GM13977 (cell line): ENCODE results near the gene RASSF9.

Experiments
- DNase-seq: peaks from one replicate; pipeline ENCODE4 v3.0.0; 2012; ENCODE audit warnings: low spot score
- in situ Hi-C: fragments of 300-500 bp; cut with MboI; formaldehyde crosslinking; loops from one replicate; pipeline ENCODE4 v1.12.0; 2022; ENCODE audit warnings: low sequenced_read_pairs, low pct_unique_long_range_greater_than_20kb, mixed read lengths, inconsistent platforms; ENCODE audit not compliant: unreplicated experiment
- TF ChIP-seq, protein P1 (sequence below): IDR thresholded peaks from 2 replicates; pipeline ENCODE4 v1.5.1; 2012; ENCODE audit warnings: mild to moderate bottlenecking, control low read depth; ENCODE audit not compliant: insufficient read depth; ENCODE audit errors: extremely low read depth, missing control alignments

The RASSF9 gene

DNA sequence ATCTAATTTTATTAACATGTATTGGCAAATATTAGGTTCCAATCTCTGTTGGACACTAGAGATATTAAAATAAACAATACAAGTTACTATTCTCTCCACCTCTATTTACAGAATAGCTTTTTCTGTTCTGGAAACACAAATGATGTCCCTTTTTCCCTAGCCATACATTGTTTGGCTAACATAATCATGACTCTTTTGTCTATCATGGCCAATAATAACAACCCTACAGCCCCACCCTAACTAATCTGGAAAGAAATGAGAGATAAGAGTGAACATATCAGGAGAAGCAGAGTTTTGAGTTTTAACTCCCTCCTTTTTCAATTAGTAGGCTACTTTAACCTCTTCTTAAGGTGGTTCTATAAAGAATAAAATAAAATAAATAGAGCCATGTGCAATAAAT is 40.2 kb downstream of the RASSF9 start:
- TF ChIP-seq, protein P1, sequence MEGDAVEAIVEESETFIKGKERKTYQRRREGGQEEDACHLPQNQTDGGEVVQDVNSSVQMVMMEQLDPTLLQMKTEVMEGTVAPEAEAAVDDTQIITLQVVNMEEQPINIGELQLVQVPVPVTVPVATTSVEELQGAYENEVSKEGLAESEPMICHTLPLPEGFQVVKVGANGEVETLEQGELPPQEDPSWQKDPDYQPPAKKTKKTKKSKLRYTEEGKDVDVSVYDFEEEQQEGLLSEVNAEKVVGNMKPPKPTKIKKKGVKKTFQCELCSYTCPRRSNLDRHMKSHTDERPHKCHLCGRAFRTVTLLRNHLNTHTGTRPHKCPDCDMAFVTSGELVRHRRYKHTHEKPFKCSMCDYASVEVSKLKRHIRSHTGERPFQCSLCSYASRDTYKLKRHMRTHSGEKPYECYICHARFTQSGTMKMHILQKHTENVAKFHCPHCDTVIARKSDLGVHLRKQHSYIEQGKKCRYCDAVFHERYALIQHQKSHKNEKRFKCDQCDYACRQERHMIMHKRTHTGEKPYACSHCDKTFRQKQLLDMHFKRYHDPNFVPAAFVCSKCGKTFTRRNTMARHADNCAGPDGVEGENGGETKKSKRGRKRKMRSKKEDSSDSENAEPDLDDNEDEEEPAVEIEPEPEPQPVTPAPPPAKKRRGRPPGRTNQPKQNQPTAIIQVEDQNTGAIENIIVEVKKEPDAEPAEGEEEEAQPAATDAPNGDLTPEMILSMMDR, result no peak
- in situ Hi-C loops, result no loop called here
- no peak for DNase-seq

DNA sequence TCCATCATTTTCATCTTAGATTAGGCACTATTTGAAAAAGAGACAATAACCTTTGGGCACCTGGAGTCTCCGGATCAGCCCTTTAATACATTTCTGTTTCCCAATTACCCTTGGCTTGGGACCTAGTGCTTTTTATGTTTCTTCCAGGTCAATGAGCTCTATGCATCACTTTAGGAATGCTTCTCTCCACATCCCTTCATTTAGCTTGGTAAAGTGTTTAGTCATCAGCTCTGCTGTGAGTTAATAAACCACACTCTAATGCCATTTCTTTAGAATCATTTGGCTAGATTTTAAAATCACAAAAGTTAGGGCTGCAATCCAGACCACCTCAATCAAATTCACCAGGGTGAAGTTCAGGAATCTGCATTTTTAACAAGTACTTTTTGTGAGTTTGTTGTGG is 41.7 kb downstream of the RASSF9 start:
- no peak for DNase-seq
- TF ChIP-seq, protein P1, result no peak

DNA sequence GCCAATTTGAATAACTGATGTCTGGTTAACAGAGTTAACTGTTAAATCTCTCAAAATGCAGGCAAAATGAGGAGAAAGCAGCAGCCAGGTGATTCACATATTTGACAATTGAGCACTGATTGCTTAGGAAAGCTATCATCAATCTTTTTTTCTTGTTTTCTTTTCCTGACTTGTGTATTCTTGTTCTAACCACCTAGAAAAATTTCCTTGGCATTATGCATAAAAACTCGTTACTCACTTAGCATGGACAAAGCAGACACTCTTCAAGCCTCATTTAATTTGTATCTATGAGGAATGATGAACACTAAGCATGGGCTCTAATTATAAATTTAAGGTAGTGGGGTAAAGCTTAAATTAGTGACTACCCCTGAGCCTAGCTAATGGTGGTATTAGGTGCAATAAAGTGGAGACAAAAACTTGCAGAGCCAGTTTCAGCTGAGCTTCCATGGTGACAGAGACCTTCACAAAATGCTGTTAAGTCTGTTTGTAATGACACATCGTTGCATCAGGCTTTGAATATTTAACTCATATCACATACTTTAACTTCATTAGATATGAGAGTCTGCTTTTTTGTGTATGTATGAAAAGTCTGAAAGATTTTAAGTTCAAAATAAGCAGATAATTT is 52.0 kb downstream of the RASSF9 start:
- no peak for DNase-seq
- TF ChIP-seq, protein P1, result no peak
- in situ Hi-C loops, result no loop called here

More for the DNA sequence above, 41.7 kb downstream of the RASSF9 start:
- in situ Hi-C loops, result no loop called here

DNA sequence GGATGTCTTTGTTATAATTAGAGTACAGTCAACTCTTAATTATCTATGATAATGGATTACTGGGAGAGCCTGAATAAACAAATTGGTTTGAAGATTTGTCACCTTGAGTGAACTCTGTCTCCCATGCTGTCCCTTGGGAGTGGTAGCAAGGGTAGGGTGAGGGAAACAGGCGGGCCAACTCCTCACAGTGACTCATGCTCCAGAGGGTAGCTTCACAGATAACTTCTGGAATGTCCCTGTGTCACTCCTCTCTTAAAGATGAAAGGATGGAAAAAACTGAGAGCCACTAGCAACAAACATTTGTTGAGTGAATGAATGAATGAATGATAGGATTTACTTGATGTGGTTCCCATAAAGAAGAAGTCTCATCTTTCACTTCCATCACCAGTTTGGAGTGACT is 53.5 kb downstream of the RASSF9 start:
- DNase-seq, result no peak
- TF ChIP-seq, protein P1, result no peak
- in situ Hi-C loops, result no loop called here

DNA sequence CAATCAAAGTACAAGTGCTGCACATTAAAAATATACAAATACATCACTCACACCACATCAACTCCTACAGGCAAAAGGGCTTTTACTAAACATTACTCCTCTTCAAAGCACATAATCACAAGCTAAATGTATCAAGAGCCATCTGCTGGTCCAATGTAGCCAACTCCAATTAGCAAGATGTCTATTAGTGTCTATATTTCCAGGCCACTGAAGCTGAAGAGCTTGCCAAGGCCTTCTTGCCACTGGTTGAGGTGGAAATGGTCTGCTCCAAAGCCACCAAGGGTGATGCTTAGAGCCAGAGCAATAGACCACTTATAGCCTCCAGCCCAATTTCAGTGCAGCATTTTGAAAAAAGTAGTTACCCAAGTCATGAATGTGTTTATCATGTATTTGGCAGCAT is 54.4 kb downstream of the RASSF9 start:
- in situ Hi-C loops, result no loop called here
- TF ChIP-seq, protein P1, result no peak
- no peak for DNase-seq

DNA sequence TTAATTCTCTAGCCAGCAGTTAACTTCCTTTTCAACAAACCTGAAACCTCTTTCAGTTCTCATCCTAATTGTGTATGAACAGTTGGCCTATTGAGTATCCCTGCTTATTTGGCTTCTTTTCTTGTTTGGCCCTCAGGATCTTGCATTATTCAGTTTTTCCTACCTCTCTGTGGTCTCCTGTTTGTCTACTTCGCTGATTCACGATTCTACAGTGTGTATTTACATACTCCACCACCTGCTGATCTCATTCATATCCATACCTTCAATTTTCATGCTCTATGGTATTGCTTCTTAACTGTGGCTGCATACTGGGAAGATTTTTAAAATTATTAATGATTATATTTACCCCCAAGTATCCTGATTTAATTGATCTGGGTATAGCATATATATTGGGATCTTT is 56.4 kb downstream of the RASSF9 start:
- TF ChIP-seq, protein P1, result no peak
- no peak for DNase-seq

DNA sequence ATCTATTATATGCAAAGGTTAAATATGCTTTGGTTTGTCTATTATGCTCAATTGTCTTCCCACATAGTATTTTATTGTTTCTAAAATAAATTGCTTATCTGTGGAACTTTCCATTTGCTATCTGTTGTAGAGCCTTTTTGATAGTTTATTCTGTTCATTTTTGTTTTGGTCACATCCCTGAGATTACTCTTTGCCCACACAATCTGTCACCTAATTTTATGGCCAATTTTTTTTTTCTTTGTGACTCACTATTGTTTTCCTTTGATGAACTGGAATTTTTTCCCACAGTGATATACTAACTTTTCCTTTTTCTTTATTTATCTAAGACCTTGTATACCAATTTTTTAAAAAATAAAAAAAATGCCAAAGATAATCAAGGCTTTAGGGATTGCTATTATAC is 61.1 kb downstream of the RASSF9 start:
- in situ Hi-C loops, result no loop called here
- DNase-seq, result no peak

More for the DNA sequence above, 56.4 kb downstream of the RASSF9 start:
- in situ Hi-C loops, result no loop called here

More for the DNA sequence above, 61.1 kb downstream of the RASSF9 start:
- TF ChIP-seq, protein P1, result no peak
